ENCODE data around the gene MPO.

Gene MPO

GRCh38 chr17:58306131-58306951 is 25.6 kb upstream of the MPO start:
- no peak for DNase-seq

GRCh38 chr17:58305626-58306025 is 24.9 kb upstream of the MPO start:
- DNase-seq: no peak

GRCh38 chr17:58304750-58305486 is 24.2 kb upstream of the MPO start:
- DNase-seq: no peak

GRCh38 chr17:58303971-58304749 is 23.4 kb upstream of the MPO start:
- DNase-seq: no peak

GRCh38 chr17:58302919-58303585 is 22.3 kb upstream of the MPO start:
- no peak for DNase-seq

GRCh38 chr17:58302171-58302918 is 21.6 kb upstream of the MPO start:
- no peak for DNase-seq

GRCh38 chr17:58301504-58302150 is 20.9 kb upstream of the MPO start:
- no peak for DNase-seq

GRCh38 chr17:58300336-58300735 is 19.6 kb upstream of the MPO start:
- no peak for DNase-seq

- DNase-seq: no peak
Measured at GRCh38 chr17:58294034-58294433, 13.3 kb upstream of the MPO start.

GRCh38 chr17:58291246-58291645 is 10.5 kb upstream of the MPO start:
- no peak for DNase-seq

GRCh38 chr17:58289869-58290268 is 9.1 kb upstream of the MPO start:
- no peak for DNase-seq

GRCh38 chr17:58285422-58285810 is 4.7 kb upstream of the MPO start:
- DNase-seq: no peak

- DNase-seq: no peak
Measured at GRCh38 chr17:58284613-58285421, 4.1 kb upstream of the MPO start.

GRCh38 chr17:58283674-58284612 is 3.2 kb upstream of the MPO start:
- no peak for DNase-seq

- DNase-seq: no peak
Measured at GRCh38 chr17:58282442-58282841, 1.7 kb upstream of the MPO start.

GRCh38 chr17:58281511-58282011 is 826 bp upstream of the MPO start:
- DNase-seq: no peak

- no peak for DNase-seq
Measured at GRCh38 chr17:58279736-58280479, 827 bp downstream of the MPO start.

GRCh38 chr17:58279016-58279711 is 1.6 kb downstream of the MPO start:
- no peak for DNase-seq
